Coronary artery (tissue), 2 donors: Measurements from ENCODE around the gene OGA.

Experiments used
- DNase-seq: peaks from one replicate; pipeline ENCODE4 v3.0.0-alpha.2; 2017; ENCODE audit warnings: low spot score
- H3K27ac ChIP-seq, 2 donors: fragments of 200-600 bp; sonication (generic); one replicate each; pipeline ENCODE4 v1.5.1; 2016 to 2019
- H3K4me3 ChIP-seq: fragments of 200-600 bp; sonication (generic); 2 replicates; pipeline ENCODE4 v1.5.1; 2016; ENCODE audit warnings: mild to moderate bottlenecking, moderate library complexity
- TF ChIP-seq, protein P1 (sequence below): fragments of 200-600 bp; sonication (generic); IDR thresholded peaks from one replicate; pipeline ENCODE4 v1.5.1; 2019; ENCODE audit warnings: antibody characterized with exemption

The OGA gene

DNA sequence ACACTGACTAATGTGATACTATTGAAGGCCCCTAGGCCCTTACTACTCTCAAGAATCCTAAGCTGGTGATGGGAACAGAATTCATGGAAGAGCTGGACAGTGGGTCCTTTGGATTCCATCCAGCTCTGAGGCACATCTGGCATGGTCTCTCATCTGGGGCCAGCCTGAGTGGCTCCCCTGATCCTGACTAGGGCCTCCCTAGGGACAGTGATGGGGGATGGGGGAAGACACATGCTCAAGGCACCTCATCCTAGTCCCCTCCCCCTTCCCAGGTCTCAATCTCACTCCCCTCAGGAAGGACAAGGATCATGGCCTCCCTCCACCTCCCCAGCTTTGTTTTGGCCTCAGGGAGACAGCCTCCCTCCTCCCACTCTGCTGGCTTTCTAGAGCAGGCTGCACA, 23.6 kb upstream of the OGA start:
- Histone ChIP-seq H3K27ac (no peak overlapping the region), H3K4me3 (no peak overlapping the region)
- TF ChIP-seq, protein P1, sequence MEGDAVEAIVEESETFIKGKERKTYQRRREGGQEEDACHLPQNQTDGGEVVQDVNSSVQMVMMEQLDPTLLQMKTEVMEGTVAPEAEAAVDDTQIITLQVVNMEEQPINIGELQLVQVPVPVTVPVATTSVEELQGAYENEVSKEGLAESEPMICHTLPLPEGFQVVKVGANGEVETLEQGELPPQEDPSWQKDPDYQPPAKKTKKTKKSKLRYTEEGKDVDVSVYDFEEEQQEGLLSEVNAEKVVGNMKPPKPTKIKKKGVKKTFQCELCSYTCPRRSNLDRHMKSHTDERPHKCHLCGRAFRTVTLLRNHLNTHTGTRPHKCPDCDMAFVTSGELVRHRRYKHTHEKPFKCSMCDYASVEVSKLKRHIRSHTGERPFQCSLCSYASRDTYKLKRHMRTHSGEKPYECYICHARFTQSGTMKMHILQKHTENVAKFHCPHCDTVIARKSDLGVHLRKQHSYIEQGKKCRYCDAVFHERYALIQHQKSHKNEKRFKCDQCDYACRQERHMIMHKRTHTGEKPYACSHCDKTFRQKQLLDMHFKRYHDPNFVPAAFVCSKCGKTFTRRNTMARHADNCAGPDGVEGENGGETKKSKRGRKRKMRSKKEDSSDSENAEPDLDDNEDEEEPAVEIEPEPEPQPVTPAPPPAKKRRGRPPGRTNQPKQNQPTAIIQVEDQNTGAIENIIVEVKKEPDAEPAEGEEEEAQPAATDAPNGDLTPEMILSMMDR: no peak
- DNase-seq: no peak

DNA sequence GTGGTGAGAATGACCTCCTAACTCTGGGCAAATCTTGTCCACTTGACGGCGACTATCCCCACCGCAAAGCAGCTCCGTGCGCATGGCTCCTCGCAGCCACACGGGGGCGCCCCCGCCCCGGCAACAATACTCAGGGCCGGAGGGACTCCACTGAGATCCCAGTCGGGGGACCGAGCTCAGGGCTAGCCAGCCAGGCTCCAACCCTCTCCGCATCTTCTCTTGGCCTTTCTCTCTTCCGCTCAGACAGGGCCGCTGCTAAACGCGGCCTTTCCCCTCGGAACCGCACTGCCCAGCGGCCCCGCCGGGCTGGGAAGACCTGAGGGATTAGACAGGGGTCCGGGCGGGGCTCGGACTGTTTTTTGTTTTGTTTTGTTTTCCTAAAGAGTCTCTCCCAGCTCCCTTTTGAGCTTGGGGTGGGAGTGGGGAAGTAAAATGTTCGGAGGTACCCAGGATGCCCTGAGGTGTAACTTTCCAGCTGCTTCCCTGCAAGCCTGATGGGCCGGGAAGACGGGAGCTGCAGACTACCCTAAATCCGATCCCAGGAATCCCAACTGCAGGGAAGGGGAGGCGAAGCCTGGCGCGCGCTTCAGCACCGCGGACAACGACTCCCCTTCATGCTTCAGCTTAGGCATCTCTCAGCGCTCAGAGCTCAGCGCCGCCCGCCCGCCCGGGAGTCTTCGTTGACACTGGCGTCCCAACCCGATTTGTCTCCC, 22.7 kb upstream of the OGA start:
- TF ChIP-seq, protein P1: peak; percentile 63
- H3K27ac ChIP-seq: no peak overlapping the region
- H3K4me3 ChIP-seq: peak overlapping the region; percentile 46
- no peak for DNase-seq

DNA sequence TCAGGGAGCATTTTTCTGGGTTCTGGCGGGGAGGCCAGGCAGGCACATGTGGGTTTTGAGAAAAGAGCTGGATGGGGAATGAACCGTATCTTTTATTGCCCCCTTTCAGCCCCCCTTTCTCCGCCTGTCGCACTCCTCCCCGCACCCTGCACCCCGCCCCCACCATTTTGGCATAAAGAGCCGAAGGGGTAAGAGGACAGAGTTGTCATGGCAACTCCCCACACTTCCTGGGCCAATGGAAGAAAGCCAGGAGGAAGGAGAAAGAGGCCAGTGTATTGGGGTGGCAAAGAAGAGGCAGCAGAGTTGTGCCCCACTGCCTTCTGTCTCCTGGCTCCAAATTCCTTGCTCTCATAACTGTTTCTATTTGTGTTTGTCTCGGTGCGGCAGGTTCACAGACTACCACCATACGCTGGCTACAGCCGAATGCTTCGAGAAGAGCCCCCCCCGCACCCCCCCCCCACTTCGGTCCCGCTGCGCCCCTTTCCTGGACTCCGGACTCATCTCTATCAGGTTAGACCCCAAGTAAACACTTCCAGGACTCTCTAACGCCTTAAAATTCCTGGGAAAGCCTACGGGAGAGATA, 21.9 kb upstream of the OGA start:
- Histone ChIP-seq H3K4me3 (peak overlapping the region; percentile 46), H3K27ac (no peak overlapping the region)
- TF ChIP-seq, protein P1: no peak
- DNase-seq: no peak

DNA sequence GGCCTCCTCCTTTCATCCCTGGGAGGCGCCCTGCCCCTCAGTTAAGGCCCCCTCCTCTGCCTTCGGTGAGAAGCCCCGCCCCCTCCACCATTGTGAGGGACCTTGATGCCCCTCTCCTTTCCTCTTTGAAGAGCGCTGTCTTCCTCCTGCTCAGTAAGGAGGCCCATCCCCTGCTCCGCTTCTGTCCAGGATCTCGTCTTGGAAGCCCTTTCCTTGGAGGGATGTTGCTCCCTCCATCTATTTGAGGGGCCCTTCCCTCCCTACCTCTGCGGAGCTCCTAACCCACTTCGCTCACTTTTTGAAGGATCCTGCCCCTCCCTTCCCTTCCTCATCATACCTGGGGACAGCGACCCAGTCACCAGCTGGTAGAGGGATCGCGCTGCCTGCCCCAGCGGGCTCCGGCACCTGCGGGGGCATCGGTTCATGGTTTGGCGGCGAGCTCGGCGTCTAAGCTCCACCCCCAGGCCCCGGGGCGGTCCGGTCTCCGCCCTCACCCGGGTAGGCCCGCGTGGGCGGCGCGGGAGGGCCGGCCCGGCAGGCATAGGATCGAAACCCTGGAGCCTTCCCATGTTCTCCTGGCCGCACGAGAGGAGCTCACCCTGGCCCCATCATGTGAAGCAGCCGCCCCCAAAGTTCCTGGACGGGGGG, 21.3 kb upstream of the OGA start:
- H3K4me3 ChIP-seq: peak overlapping the region; percentile 46

DNA sequence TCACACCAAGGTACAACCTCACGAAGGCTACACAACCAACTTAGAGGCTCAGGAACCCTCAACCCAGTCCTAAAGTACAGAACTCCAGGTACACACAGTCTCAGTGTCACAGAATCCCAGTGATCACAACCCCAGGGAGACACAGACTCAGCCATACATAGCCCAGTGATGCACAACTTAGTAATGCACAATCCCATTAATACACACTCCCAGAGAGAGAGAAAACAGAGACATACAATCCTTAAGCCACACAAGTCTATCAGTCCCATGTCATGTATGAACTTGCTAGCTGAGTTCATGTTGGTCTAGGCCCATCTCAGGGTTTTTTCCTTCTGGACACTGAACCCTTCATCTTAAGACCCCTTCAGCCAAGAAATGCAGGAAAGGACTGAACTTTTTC, 20.8 kb upstream of the OGA start:
- no peak overlapping the region for H3K27ac ChIP-seq
- no peak overlapping the region for H3K4me3 ChIP-seq
- no peak for DNase-seq
- TF ChIP-seq, protein P1: no peak

More for the DNA sequence above, 21.3 kb upstream of the OGA start:
- no peak for DNase-seq
- TF ChIP-seq, protein P1: no peak
- H3K27ac ChIP-seq: no peak overlapping the region

DNA sequence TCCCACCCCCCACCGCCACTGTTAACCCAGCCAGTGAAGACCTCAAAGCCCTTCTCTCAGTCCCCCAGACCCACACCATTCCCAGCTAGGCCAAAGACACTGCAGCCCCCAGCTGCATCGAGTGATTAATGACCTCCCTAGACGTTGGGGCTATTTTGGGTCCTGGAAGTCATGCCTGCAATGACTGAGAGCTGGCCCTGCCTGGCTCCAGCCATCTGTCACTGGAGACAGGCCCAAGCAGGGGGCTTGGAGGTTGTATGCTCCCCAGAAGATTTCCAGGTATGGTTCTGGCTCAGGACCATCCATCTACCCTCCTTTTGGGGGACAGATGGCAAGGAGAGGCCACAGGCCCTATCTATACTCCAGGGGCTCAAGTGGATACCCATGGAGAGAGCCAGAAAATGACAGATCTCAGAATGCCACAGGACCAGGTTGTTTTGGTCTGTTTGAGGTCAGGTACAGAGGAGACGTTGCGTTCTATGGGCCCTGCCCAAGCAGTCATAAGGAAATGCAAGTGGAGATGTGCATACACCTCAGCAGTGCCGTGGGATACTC, 20.2 kb upstream of the OGA start:
- TF ChIP-seq, protein P1: no peak
- Histone ChIP-seq H3K27ac (no peak overlapping the region), H3K4me3 (no peak overlapping the region)
- DNase-seq: no peak
